ENCODE results near the gene PDE9A. TPM values are rescaled to one million over a fixed set of nuclear protein-coding genes. Genes with fewer than 3 reads are reported as not detected.

Gene PDE9A
- total and polyA plus RNA-seq, 10 donors = 7.9 to 45.5 (median 23.8) TPM

GRCh38 chr21:42722153-42722552 lies 68.7 kb downstream of the PDE9A start:
- Histone ChIP-seq H3K27me3 (replicated peaks in 1 of 7) (no peaks in the 10 kb centered on the region), H3K4me1 (peaks cover 12 to 54% (median 40%) of the 10 kb centered on the region in 6 donors), H3K4me3 (no peak overlapping the region), H3K9me3 (no peaks in the 10 kb centered on the region), H3K27ac (peak overlapping the region in 4 of 8 donors; percentile 39 to 76 (median 66)), H3K36me3 (no peaks in the 10 kb centered on the region)
- intact Hi-C loops (cut with DNase I; ENCODE audit: low total_unique reads) = no loop called here
- TF ChIP-seq CTCF (IDR thresholded peaks at IDR 0.05 in 8 of 11, conservative IDR thresholded peaks at IDR 0.05 in 3 of 11) (no peak), POLR2AphosphoS5 (IDR thresholded peaks at IDR 0.05) (no peak), POLR2A (IDR thresholded peaks at IDR 0.05) (no peak)
- 77 to 91% (median 79%) methylated on average over 11 of the region's 11 CpGs for WGBS, 5 donors
- no peak for DNase-seq

GRCh38 chr21:42722808-42723473 lies 69.5 kb downstream of the PDE9A start:
- Histone ChIP-seq H3K27me3 (replicated peaks in 1 of 7) (no peaks in the 10 kb centered on the region), H3K4me3 (no peak overlapping the region), H3K9me3 (no peaks in the 10 kb centered on the region), H3K36me3 (no peaks in the 10 kb centered on the region), H3K4me1 (peaks cover 12 to 54% (median 40%) of the 10 kb centered on the region in 6 donors), H3K27ac (peak overlapping the region in 4 of 8 donors; percentile 61 to 76 (median 74))
- WGBS, 5 donors = 76 to 84% (median 77%) methylated on average over 6 to 10 of the region's 10 CpGs
- no peak for TF ChIP-seq CTCF (IDR thresholded peaks at IDR 0.05 in 8 of 11, conservative IDR thresholded peaks at IDR 0.05 in 3 of 11)
- TF ChIP-seq POLR2A (IDR thresholded peaks at IDR 0.05) = no peak
- TF ChIP-seq POLR2AphosphoS5 (IDR thresholded peaks at IDR 0.05) = peak in 1 of 3 donors; percentile 34
- intact Hi-C loops (cut with DNase I; ENCODE audit: low total_unique reads) = no loop called here
- DNase-seq = no peak

- TF ChIP-seq CTCF (IDR thresholded peaks at IDR 0.05 in 8 of 11, conservative IDR thresholded peaks at IDR 0.05 in 3 of 11) (no peak), POLR2A (IDR thresholded peaks at IDR 0.05) (no peak), POLR2AphosphoS5 (IDR thresholded peaks at IDR 0.05) (peak in 2 of 3 donors; percentile 54 to 76)
- intact Hi-C loops (cut with DNase I; ENCODE audit: low total_unique reads) = no loop called here
- WGBS, 5 donors = 45 to 63% (median 56%) methylated on average over 12 of the region's 12 CpGs
Observed at GRCh38 chr21:42724226-42724920, 71.0 kb downstream of the PDE9A start.

GRCh38 chr21:42725416-42725930 lies 72.1 kb downstream of the PDE9A start:
- Histone ChIP-seq H3K4me1 (peaks cover 12 to 47% (median 39%) of the 10 kb centered on the region in 6 donors), H3K4me3 (no peak overlapping the region), H3K27me3 (replicated peaks in 1 of 7) (no peaks in the 10 kb centered on the region), H3K36me3 (no peaks in the 10 kb centered on the region), H3K27ac (peak overlapping the region in 1 of 8 donors; percentile 72), H3K9me3 (peaks cover 0 to 5% (median 0%) of the 10 kb centered on the region in 8 donors)
- WGBS, 5 donors = 93 to 94% (median 93%) methylated on average over 15 of the region's 15 CpGs
- no peak for DNase-seq
- TF ChIP-seq POLR2AphosphoS5 (IDR thresholded peaks at IDR 0.05) = no peak
- no peak for TF ChIP-seq POLR2A (IDR thresholded peaks at IDR 0.05)
- no peak for TF ChIP-seq CTCF (IDR thresholded peaks at IDR 0.05 in 8 of 11, conservative IDR thresholded peaks at IDR 0.05 in 3 of 11)
- intact Hi-C loops (cut with DNase I; ENCODE audit: low total_unique reads) = no loop called here

More at GRCh38 chr21:42724226-42724920, 71.0 kb downstream of the PDE9A start:
- Histone ChIP-seq H3K27me3 (replicated peaks in 1 of 7) (no peaks in the 10 kb centered on the region), H3K9me3 (peaks cover 0 to 4% (median 0%) of the 10 kb centered on the region in 8 donors), H3K27ac (peak overlapping the region in 6 of 8 donors; percentile 43 to 76 (median 66)), H3K36me3 (no peaks in the 10 kb centered on the region), H3K4me1 (peaks cover 12 to 54% (median 40%) of the 10 kb centered on the region in 6 donors), H3K4me3 (no peak overlapping the region)
- DNase-seq = no peak

Data from spleen (tissue), 11 donors.